ENCODE data around the gene SEPTIN1.
A peak's percentile ranks its signal among the peaks of the same experiment; 100 is the strongest.
"Not testable (repeated sequence)": the region's sequence is repeated elsewhere in the genome, so short reads cannot be mapped to it uniquely, and the experiment has no call there.

SEPTIN1 gene

DNA sequence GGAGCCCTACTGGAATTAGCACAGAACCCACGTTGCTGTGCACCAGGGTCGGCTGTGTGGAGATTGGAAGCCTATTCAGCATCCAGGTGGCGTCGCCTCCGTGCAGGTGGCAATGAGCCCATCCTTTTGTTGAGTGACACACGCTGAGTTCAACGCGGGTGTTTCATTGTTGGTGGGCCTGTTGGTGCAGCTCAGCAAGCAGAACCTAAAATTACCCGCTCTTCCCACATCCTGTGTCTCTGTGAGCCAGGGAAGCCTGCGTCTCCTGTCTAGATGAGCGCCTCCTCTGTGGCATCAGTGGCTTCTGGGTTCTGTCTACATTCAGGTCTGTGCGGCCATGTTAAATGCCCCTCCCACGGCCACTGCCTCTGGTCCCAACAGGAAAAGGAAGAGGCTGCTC is 41.7 kb downstream of the SEPTIN1 start:
- DNase-seq (ENCODE audit: low read depth): no peak

DNA sequence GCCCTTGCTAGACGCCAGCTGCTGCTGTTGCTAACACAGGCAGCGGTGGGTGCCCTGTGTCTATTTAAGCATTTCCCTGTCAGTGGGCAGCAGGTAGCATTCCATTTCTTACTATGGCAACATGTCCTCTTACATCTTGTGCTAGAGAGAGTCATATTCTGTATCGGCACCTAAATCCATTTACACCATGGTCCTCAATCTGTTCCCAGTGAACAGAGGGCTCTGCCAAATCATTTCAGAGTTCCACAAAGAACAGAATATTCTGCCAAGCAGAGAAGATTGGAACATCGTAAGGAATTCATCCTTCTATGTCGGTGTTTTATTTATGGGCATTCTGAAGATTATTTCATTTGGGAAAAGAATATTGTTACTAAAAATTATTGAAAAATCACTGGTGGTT is 43.6 kb downstream of the SEPTIN1 start:
- DNase-seq (ENCODE audit: low read depth): not testable (repeated sequence)

DNA sequence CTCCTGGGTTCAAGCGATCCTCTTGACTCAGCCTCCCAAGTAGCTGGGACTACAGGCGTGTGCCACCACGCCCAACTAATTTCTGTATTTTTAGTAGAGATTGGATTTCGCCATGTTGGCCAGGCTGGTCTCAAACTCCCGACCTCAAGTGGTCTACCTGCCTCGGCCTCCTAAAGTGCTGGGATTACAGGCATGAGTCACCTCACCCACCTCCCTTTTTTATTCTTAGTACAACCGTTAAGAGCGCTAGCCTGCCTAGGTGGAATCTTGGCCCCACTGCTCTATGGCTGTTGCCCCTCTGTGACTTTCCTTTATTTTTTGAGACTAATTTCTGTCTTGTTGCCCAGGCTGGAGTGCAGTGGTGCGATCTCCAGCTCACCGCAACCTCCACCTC is 44.4 kb downstream of the SEPTIN1 start:
- not testable (repeated sequence) for DNase-seq (ENCODE audit: low read depth)

DNA sequence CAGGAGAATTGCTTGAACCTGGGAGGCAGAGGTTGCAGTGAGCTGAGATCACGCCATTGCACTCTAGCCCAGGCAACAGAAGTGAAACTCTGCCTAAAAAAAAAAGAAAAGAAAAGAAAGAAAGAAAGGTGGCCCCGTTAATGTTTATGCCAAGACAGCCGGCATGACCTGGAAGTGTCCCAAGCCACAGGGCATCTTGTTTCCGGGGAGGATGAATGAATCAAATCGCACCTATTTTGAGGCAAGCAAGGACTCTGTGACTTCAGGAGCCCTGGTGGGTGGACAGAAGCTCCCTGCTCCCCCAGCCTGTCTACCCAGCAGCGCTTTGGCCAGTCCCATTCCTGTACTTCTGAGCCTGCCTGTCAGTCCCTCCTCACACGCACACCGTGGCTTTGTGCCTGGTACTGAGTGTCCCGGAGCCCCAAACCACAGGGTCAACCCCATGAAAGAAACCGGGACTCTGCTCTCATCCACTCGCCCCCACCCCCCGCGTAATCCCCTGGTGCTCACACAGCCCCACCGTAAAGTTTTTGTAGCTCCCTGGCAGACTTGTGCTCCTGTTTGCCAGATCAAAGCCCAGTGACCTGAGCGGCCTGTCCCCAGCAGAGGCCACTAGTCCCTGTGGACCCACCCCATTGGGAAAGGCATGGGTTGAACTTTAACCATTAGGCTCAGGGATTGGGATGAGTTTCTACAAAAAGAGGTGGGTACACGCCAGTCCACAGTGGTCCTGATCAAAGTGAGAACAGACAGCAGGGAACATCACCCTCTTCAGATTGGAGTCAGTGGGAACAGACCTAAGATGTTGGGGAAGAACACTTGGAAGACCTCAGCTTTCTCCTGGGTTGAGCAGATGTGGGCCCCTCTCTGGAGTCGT is 46.5 kb downstream of the SEPTIN1 start:
- no peak for DNase-seq (ENCODE audit: low read depth)

DNA sequence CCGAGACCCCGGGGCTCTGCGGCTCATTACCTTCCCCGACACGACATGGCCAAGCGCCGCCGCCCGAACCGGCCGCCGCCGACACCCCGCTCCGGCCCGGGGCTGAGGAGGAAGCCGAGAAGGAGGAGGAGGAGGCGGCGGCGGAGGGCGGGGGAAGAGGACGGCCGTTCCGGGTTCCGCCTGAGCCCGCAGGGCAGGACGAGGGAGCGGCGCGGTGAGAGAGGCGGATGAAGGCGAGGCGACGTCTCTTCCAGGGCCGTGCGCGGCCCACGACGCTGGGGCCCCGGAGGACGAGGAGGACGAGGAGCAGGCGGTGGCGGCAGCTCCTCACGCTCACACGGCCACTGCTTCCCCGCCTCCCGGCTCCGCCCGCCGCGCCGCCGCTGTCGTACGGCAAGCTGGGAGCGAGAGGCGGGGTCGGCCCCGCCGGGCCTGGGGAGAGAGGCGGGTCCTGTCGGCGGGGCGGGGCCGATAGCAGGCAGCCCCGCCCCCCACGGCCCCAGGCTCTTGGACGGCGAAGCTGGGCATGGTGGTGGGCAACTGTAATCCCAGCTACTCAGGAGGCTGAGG is 47.2 kb downstream of the SEPTIN1 start:
- DNase-seq (ENCODE audit: low read depth): peak; percentile 61

DNA sequence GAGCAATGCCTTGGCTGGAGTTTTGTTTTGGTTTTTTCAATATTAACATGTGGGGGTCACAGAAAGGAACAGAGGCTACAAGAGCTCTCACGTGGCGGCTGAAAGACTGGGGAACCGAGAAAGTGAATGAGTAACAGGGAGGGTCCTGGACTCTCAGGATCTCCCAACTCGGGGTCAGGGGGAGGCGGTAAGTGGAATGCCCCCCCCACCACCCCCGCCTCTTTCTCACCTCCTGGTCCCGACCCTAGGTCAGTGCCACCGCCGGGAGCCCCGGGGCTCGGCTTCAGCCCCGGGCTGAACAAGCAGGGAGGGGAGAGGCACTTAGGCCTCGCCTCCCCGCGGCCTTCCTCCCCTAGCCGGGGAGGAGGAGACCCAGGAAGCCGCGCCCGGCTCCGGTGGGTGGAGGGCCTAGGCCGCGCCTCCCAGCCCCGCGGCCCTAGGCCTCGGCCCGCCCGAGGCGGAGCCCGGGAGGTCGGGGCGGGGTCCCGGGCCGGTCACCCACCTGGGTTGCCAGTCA is 47.8 kb downstream of the SEPTIN1 start:
- peak; percentile 64 for DNase-seq (ENCODE audit: low read depth)

Measured in stimulated activated CD8-positive, alpha-beta memory T cell treated with anti-CD3 and anti-CD28 coated beads, Interleukin-12 subunit alpha, Interleukin-12 subunit beta, amount 100 ng/mL, for 1 hour (primary cell).